HT-29 (cell line): ENCODE results near the gene MTHFD1L. TPM values are rescaled to one million over a fixed set of nuclear protein-coding genes. Genes with fewer than 3 reads are reported as not detected.

Experiments
- DNase-seq: peaks from one replicate; pipeline ENCODE4 v3.0.0-alpha.2; 2015; ENCODE audit warnings: low spot score
- total RNA-seq: library from RNA; depleted of rRNA; stranded (reverse); fragments of >200 nt; shearing (Covaris generic); gene quantifications from 2 replicates; pipeline ENCODE4 v1.2.3, GENCODE V29; 2014

Gene MTHFD1L
- total RNA-seq, 1 experiment from 2014 or later, result 14.7 TPM

GRCh38 chr6:150932996-150933395 is 67.5 kb downstream of the MTHFD1L start:
- DNase-seq, result no peak

DNA sequence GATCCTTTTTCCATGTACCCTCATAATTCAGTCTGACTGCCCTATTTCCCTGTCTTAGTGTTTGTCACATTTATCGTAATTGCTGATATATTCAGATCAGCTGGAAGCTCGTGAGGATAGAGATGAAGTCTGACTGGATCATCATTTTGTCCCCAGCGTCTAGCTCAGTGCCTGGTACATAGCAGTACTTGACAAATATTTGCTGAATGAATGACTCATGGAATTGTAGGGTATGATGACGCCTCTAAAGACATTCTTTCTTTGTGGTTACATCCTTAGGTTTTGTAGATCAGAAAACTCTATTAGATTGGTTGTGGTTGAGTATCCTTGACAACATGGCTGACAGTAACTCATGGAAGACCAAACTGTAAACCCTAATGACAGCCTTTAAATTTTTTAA is 68.9 kb downstream of the MTHFD1L start:
- peak; percentile 26 for DNase-seq

GRCh38 chr6:150936021-150936555 is 70.6 kb downstream of the MTHFD1L start:
- no peak for DNase-seq

DNA sequence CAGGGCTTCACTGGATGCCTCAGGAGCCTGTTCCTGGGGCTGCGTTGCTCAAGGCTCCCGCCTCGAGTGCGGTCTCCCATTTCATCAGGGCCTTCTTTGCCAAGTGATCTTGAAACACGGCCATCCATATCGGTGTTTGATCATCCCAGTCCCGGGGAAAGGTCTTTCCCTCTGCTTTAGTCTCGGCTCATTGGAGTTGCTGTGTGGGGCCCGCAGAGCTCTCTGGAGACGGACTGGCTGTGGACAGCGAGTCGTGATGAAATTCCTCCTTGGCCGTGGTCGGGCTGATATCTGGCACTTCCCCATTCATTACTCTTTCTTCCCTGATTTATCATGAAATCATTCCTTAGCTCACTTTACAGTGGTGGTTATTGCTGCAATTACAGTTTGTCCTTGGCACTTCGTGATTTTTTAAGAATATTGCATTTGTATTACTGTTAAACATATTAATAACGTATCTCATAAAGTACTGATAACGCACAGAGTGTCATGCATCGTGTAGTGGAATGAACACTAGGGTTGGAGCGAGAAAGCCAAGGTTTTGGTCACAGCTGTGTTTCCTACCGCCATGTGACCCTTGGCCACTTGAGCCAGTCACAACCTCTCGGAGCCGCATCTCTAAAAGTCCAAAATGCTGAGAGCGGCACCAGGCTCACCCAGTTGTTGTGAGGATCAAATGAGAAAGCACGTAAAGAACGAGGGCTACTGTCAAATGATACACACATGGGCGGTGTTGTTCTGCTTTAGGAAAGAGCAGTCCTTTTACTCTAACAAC is 71.8 kb downstream of the MTHFD1L start:
- no peak for DNase-seq

- DNase-seq, result no peak
Measured at GRCh38 chr6:150939399-150939798, 73.9 kb downstream of the MTHFD1L start.

DNA sequence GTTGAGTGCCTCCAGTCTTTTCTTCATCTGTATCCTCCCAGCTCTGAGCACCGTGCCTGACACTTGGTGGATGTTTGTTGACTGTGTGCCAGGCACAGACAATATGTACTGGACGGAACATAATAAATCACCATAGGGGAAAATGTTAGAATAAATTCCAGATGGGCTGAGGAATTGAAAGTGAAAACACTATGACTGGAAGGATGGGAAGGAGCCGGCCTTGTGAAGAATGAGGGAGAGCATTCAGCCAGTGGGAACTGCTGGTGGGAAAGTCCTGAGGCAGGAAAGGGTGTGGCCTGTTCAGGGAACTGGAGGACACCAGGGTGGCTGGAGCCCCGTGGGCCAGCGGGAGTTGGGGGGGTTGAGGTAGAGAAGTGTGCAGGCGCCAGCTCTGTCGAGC is 75.4 kb downstream of the MTHFD1L start:
- DNase-seq, result no peak

- DNase-seq, result no peak
Measured at GRCh38 chr6:150949526-150949925, 84.0 kb downstream of the MTHFD1L start.

DNA sequence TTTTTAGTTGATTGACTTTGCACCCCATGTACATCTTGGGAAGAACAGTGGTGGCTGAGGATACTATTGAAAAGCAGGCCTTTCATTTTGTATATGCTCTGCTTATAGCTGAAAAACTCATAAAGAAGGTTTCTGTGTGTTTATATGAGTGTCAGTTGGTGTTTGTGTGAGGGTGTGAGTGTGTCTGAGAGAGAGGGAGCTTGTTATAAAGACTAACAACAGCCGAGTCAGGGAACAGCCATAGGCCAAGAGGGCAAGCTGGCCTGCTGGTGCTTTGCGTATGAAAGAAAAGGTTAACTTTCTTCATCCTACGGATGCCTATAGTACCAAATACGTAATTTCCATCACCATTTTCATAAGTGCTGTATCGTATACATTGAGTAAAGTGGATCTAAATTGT is 88.3 kb downstream of the MTHFD1L start:
- DNase-seq, result no peak

GRCh38 chr6:150959166-150959565 is 93.7 kb downstream of the MTHFD1L start:
- peak; percentile 12 for DNase-seq

- no peak for DNase-seq
Measured at GRCh38 chr6:150962436-150962835, 96.9 kb downstream of the MTHFD1L start.

- DNase-seq, result no peak
Measured at GRCh38 chr6:150964765-150965164, 99.3 kb downstream of the MTHFD1L start.

DNA sequence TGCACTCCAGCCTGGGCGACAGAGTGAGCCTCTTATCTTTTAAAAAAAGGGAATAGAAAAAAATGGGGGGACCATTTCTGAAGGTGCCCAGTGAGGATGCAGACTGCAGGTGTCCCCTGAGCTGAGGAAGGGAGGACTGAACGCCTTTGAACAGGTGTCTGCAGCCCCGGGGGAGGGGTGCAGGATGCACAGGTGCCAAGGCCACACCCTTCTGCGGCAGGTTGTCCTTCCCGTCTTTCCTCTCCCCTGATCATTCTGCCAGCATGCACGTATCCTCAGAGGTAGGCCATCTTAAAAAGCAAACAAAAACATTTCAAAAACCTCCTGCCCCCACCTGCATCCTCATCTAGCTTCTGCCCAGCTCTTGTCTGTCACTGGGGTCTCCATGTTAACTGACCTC is 101.3 kb downstream of the MTHFD1L start:
- DNase-seq, result no peak

DNA sequence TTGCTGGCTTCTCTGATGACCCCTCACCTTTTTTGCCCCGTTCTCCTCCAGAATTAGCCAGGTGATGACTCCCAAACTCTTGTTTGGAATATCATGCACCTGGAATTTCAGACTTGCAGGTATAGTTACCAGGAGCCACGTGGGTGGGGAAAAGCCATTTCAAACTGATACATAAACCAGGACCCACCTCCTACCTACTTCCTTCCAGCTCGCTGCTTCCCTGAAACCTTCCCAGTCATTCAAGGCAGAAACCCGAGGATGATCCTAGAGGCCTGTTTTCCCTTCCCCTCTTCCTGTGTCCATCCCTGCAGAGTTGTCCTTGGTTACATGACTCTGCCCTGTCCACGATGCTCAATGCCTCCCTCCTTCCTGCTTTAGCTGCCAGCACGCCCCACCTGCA is 101.9 kb downstream of the MTHFD1L start:
- no peak for DNase-seq

DNA sequence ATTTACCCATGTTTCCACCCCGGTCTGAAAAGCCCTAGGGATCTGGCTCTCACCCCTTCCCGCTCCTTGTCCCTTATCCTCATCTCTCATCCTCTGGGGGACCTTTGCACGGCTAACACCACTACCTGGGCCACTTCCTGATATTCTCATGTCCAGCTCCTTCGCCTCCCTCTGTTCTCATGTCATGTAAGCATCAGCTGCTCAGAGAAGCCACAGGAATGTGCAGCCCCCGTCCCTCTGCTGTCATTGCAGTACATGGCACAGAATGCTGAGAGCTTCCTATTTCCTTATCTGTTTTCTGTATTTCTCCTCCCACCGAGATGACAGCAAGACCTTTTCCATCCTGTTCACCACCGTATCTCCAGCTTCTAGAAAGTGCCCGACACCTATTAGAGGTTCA is 102.4 kb downstream of the MTHFD1L start:
- no peak for DNase-seq

DNA sequence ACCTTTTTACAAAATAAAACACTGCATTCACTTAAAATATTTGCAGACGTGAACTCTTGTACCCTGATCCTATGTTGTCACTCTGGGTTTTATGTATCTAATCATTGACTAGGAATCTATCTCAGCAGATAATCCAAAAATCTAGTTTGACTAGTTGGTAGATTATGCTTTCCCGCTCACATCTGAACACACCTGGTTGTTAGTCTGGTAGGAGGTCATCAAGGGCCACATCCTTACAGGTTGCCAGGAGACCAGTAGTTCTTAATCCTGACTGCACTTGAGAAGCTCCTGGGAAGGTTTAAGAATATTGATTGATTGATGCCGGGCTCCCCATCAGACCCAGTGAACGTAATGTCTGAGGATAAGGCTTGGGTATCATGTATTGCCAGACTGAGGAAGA is 104.4 kb downstream of the MTHFD1L start:
- no peak for DNase-seq

DNA sequence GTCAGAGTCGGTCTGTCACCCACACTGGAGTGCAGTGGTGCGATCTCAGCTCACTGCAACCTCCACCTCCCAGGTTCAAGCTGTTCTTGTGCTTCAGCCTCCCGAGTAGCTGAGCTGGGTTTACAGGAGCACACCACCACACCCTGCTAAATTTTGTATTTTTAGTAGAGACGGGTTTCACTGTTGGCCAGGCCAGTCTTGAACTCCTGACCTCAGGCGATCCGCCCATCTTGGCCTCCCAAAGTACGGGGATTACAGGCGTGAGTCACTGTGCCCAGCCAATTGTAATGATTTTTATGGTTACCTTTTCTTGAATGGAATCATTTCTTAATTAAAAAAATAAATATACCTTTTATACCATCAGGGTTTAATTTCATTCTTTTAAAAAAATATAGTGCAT is 105.7 kb downstream of the MTHFD1L start:
- DNase-seq, result no peak

GRCh38 chr6:150975136-150975535 is 109.6 kb downstream of the MTHFD1L start:
- DNase-seq, result no peak

- DNase-seq, result no peak
Measured at GRCh38 chr6:150977281-150977680, 111.8 kb downstream of the MTHFD1L start.

- DNase-seq, result no peak
Measured at GRCh38 chr6:150978624-150979023, 113.1 kb downstream of the MTHFD1L start.

- no peak for DNase-seq
Measured at GRCh38 chr6:150979826-150980350, 114.4 kb downstream of the MTHFD1L start.

DNA sequence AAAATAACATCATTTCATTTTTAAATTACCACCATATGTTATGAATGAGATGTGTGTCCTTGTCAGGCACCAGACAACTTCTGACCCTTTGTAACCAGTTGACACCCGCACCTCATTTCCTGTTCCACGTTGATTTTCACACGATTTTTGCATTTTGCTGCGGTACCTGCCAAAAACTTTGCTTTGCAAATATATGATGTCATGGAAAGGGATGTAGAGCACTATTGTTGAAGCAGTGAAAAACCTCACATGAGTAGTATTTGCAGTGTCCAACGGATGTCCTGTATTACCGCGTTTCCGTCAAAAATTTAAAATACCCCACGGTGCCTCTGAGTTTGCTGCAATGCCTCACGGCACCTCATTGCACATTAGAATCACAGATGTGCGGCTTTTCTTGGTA is 115.6 kb downstream of the MTHFD1L start:
- no peak for DNase-seq

GRCh38 chr6:150981669-150982068 is 116.2 kb downstream of the MTHFD1L start:
- DNase-seq, result no peak

DNA sequence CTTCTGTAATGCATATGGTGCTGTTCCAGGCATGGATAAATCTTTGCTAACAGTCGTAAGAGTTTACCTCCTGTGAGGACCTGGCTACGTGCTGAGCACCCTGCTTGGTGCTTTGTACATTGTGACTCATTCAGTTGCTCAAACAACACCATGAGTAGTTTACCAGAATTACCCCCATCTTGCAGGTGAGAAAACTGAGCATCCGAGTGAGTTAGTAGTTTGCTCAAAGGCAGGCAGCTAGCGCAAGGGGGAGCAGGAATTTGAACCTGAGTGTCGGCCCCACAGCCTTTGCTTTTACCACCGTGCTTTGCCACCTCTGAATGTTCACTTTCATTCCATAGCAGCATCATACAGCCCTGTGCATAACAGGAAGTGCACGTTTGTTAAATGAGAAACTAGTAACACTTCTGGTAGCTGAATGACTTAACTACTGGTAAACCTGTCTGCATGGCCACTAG is 121.9 kb downstream of the MTHFD1L start:
- no peak for DNase-seq
